ENCODE measurements around the gene VEGFB.

The VEGFB gene

DNA sequence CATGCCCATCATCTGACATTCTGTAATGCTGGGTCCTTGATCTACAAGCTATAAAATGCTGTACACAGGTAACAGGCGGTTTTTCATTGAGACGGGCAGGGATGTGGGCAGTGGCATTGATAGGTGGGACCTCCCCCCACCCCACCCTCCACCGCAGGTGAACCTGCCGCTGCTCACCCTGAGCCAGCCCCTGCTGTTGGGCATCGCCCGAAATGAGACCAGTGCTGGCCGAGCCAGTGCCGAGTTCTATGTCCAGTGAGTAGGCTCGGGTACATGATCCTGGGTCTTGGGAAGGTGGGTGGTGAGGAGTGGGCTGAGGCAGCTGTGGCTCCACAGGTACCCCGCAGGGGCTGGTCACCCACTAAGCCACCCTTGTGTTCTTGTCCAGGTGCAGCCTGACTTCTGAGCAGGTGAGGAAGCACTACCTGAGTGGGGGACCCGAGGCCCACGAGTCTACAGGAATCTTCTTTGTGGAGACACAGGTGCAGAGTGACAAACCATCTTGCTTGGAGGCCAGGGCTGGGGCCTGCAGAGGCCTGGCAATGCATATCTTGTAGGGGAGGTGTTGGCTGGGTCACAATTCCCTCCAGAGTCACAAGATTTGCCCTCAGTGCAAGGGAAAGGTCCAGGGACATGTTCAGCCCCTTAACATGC, 5.2 kb upstream of the VEGFB start:
- in situ Hi-C loops (cut with HindIII; ENCODE audit: low pct_unique_long_range_greater_than_20kb, low sequenced_read_pairs) = no loop called here
- no peak for TF ChIP-seq JUND (IDR thresholded peaks at IDR 0.05; ENCODE audit: low read depth)
- DNase-seq (ENCODE audit: low read depth in 1 of 2, low spot score in 1 of 2) = no peak

DNA sequence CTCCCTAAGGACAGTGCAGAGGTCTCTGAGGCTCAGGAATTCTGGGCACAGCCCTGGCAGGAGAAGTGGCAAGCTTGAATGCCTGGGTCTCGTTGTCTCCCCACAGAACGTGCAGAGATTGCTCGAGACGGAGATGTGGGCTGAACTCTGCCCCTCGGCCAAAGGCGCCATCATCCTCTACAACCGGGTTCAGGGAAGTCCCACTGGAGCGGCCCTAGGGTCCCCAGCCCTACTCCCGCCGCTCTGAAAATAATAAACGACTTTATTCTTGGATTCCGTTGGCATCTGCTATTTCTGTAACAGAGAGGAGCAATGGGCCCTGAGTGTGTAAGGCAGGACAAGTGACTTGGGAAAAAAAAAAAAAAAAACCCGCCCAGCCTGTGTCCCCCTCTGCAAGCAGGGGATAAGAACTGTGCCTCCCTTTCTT, 4.6 kb upstream of the VEGFB start:
- no peak for DNase-seq (ENCODE audit: low read depth in 1 of 2, low spot score in 1 of 2)
- TF ChIP-seq JUND (IDR thresholded peaks at IDR 0.05; ENCODE audit: low read depth) = no peak
- in situ Hi-C loops (cut with HindIII; ENCODE audit: low pct_unique_long_range_greater_than_20kb, low sequenced_read_pairs) = no loop called here

DNA sequence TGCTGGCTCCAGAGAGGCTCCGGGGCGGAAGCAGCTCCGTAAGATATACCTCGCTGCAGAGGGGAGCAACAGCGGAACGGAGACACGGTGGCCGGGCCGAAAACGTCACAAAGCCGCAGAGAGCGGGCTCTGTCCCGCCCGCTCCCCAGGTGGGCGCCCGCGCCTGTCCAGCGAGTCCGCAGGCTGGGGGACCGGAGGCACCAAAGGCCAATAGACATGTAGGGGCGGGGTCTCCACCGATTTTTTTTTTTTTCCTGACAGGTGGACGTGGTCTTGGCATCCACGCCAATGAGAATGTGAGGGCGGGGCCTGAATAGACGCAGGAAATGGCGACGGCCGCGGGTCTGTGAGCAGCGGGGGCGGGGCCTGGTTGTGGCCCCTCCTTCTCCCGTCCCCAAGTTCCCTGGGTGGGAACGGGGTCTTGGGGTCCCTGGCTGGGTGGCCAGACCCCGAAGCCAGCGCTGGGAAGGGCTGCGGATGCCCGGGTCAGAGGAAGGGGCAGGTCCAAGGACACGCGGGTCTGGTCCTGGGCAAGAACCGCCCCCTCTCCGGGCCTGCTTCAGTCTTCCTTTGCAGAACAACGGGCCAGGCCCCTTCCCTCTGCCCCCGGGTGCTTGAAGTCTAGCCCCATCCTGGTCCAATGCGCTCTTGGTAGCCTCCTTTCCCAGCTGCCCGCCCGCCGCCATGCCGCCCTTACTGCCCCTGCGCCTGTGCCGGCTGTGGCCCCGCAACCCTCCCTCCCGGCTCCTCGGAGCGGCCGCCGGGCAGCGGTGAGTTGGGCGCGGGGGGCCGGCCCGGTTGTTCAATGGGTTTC, 4.0 kb upstream of the VEGFB start, which contains the start of gene DNAJC4:
DNAJC4 (plus strand) TSS at position 378 of the 814 bp plus-strand sequence; CDS start at position 685, 307 bp downstream.
- DNase-seq (ENCODE audit: low read depth in 1 of 2, low spot score in 1 of 2) = peak; percentile 88 to 96
- in situ Hi-C loops (cut with HindIII; ENCODE audit: low pct_unique_long_range_greater_than_20kb, low sequenced_read_pairs) = no loop called here
- no peak for TF ChIP-seq JUND (IDR thresholded peaks at IDR 0.05; ENCODE audit: low read depth)

DNA sequence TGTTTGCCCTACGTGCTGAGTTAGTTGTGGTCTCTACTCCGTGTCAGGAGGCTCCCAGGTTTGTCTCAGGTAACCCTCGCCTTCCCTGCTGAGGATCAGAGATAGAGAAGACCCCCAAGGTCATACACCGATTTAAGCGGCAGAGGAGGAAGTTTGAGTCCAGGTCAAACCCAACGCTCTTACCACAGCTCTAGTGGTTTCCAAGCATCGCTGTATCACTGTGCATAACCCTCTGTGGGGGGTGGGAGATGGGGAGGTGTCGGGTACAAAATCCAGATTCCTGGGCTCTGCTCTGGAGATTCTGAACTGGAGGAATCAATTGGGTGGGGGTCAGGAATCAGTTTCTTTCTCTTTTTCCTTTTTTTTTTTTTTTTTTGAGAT, 3.4 kb upstream of the VEGFB start:
- no peak for DNase-seq (ENCODE audit: low read depth in 1 of 2, low spot score in 1 of 2)
- no peak for TF ChIP-seq JUND (IDR thresholded peaks at IDR 0.05; ENCODE audit: low read depth)
- in situ Hi-C loops (cut with HindIII; ENCODE audit: low pct_unique_long_range_greater_than_20kb, low sequenced_read_pairs) = no loop called here

DNA sequence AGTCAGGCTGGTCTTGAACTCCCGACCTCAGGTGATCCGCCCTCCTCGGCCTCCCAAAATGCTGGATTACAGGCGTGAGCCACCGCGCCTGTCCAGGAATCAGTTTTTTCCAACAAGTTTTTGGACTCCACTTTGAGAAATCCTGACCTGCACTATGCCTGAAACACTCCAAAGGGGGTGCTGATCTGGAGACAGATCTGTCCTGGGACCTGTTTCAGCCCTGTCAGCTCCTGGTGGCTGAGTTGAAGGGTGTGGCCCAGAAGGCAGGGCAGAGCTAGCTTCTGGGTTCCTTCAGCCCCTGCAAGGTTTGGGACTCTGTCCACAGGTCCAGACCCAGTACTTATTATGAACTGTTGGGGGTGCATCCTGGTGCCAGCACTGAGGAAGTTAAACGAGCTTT, 2.8 kb upstream of the VEGFB start:
- no peak for DNase-seq (ENCODE audit: low read depth in 1 of 2, low spot score in 1 of 2)
- TF ChIP-seq JUND (IDR thresholded peaks at IDR 0.05; ENCODE audit: low read depth) = no peak
- in situ Hi-C loops (cut with HindIII; ENCODE audit: low pct_unique_long_range_greater_than_20kb, low sequenced_read_pairs) = no loop called here

DNA sequence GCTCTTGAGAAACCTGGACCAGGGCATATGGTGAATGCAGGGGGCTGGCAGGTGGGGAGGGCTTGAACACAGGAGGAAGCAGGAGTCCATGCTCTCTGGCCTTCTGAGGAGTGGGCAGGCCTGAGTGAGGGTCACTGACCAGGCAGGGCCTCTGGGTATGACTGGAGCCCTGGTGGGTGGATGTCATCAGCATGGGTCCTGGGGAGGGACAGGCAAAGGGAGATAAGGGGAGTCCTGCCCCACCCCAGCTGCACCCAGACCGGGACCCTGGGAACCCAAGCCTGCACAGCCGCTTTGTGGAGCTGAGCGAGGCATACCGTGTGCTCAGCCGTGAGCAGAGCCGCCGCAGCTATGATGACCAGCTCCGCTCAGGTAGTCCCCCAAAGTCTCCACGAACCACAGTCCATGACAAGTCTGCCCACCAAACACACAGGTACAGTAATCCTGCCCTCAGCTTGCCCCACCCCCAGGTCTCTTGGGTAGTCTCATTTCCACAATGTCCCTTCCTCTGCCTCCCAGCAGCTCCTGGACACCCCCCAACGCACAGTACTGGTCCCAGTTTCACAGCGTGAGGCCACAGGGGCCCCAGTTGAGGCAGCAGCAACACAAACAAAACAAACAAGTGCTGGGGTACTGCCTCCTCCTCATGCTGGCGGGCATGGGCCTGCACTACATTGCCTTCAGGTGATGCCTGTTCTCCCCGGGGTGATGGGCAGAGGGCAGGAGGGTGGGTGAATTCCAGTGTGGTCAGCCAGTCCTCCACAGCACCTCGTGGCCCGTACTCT, 2.0 kb upstream of the VEGFB start:
- TF ChIP-seq JUND (IDR thresholded peaks at IDR 0.05; ENCODE audit: low read depth) = no peak
- DNase-seq (ENCODE audit: low read depth in 1 of 2, low spot score in 1 of 2) = no peak
- in situ Hi-C loops (cut with HindIII; ENCODE audit: low pct_unique_long_range_greater_than_20kb, low sequenced_read_pairs) = no loop called here

DNA sequence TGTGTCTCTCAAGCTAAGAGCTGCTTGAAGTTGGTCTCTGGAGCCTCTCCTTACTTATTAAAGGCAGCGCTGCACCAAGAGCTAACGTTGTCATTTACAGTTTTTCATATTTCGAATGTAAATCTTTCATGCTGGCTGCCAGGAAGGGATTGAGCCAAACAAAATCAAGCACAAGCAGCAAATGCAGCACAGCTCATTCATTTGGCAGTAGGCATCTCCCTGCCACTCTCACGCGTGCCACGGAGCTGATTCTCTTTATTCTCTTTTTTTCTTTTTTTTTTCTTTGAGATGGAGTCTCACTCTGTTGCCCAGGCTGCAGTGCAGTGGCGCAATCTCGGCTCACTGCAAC, 1.4 kb upstream of the VEGFB start:
- no peak for TF ChIP-seq JUND (IDR thresholded peaks at IDR 0.05; ENCODE audit: low read depth)
- in situ Hi-C loops (cut with HindIII; ENCODE audit: low pct_unique_long_range_greater_than_20kb, low sequenced_read_pairs) = no loop called here
- DNase-seq (ENCODE audit: low read depth in 1 of 2, low spot score in 1 of 2) = no peak

DNA sequence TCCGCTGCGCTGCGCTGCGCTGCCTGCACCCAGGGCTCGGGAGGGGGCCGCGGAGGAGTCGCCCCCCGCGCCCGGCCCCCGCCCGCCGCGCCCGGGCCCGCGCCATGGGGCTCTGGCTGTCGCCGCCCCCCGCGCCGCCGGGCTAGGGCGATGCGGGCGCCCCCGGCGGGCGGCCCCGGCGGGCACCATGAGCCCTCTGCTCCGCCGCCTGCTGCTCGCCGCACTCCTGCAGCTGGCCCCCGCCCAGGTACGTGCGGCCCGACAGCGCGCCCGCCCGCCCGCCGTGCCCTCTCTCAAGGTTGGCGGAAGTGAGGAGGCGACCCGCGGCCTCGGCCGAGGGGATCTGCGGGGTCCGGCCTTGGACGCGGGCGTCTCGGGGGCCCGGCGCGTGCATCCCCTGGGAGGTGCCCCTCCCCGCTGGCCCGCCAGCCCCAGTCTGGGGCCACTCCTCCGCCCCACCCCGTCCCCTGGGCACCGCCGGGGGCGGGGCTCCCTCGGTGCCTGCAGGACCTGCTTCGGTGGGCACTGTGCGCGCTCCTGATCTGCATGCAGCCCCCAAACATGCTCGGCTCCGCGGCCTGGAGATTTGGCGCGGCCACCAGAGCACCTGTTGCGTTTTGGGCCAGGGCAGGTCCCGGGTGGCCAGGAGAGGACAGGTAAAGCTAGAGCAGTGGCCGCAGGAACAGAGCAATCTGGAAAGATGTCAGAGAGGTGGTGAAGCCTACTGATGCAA, 429 bp downstream of the VEGFB start:
- in situ Hi-C loops (cut with HindIII; ENCODE audit: low pct_unique_long_range_greater_than_20kb, low sequenced_read_pairs) = no loop called here
- no peak for TF ChIP-seq JUND (IDR thresholded peaks at IDR 0.05; ENCODE audit: low read depth)
- DNase-seq (ENCODE audit: low read depth in 1 of 2, low spot score in 1 of 2) = peak in 1 of 2 experiments; percentile 52

DNA sequence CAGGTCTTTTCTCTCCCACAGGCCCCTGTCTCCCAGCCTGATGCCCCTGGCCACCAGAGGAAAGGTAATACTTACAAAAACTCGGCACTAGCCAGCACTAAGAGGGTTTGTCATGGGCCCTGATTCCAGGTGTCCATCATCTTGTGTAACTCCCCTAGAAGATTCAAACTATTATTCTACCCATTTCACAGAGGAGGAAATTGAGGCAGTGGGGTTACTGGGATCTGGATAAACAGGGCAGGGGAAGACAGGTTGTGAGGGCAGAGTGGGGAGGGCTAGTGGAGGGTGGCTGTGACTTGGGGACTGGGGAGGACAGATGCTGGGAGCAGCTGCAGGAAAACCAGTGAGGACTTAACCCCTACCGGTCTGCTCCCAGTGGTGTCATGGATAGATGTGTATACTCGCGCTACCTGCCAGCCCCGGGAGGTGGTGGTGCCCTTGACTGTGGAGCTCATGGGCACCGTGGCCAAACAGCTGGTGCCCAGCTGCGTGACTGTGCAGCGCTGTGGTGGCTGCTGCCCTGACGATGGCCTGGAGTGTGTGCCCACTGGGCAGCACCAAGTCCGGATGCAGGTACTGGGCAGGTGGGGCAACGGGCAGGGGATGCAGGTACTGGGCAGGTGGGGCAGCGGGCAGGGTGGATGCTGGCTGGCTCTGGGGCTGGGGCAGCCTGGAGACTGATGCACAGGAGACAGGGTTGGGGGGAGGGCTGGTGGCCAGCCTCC, 1.2 kb downstream of the VEGFB start:
- in situ Hi-C loops (cut with HindIII; ENCODE audit: low pct_unique_long_range_greater_than_20kb, low sequenced_read_pairs) = no loop called here
- no peak for TF ChIP-seq JUND (IDR thresholded peaks at IDR 0.05; ENCODE audit: low read depth)
- no peak for DNase-seq (ENCODE audit: low read depth in 1 of 2, low spot score in 1 of 2)

DNA sequence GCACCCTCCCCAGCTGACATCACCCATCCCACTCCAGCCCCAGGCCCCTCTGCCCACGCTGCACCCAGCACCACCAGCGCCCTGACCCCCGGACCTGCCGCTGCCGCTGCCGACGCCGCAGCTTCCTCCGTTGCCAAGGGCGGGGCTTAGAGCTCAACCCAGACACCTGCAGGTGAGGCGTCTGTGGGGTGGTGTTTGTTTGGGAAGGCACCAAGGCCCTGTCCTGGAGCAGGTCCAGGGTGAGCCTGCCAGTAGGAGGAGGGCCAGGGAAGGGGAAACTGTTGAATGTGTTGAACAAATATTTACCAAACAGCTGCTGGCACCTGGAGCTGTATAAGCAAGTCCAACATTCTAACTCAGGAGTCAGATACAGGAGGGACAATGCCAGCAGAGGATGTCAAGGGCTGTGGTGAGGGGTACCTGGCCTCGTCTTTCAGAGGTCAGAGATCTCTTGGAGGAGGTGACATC, 3.1 kb downstream of the VEGFB start:
- in situ Hi-C loops (cut with HindIII; ENCODE audit: low pct_unique_long_range_greater_than_20kb, low sequenced_read_pairs) = no loop called here
- TF ChIP-seq JUND (IDR thresholded peaks at IDR 0.05; ENCODE audit: low read depth) = no peak
- DNase-seq (ENCODE audit: low read depth in 1 of 2, low spot score in 1 of 2) = peak; percentile 81 to 99

DNA sequence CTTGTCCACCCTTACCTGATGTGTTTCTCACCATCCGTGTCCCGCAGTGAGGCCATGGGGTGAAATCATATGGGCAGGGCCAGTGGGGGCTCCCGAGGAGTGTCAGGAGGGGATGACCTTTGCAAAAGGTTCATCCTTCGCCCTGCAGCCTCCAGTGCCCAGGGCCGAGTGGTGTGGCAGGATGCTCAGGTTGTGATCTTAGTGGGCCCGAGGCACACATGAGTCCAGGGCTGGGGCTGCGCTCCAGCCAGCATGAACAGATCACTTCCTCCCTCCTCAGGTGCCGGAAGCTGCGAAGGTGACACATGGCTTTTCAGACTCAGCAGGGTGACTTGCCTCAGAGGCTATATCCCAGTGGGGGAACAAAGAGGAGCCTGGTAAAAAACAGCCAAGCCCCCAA, 3.7 kb downstream of the VEGFB start:
- TF ChIP-seq JUND (IDR thresholded peaks at IDR 0.05; ENCODE audit: low read depth) = no peak
- in situ Hi-C loops (cut with HindIII; ENCODE audit: low pct_unique_long_range_greater_than_20kb, low sequenced_read_pairs) = no loop called here
- no peak for DNase-seq (ENCODE audit: low read depth in 1 of 2, low spot score in 1 of 2)

DNA sequence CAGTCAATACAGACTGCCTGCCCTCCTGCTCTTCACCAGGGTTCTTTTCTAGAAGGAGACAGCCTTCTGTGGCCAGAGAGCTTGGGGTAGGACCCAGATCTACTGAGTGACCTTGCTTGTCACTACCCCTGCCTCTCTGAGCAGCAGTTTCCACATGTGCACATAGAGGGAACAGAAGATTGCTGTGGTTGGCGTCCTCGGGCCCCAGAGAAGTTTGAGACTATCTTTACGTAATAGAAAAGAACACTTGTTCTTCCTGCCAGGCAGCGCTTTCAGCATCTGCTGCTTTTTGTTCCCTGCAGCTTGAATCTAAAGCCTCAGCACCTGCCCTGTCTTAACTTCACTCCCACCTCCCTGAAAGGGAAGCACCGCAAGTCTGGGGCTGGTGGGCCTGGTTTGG, 4.6 kb downstream of the VEGFB start:
- no peak for DNase-seq (ENCODE audit: low read depth in 1 of 2, low spot score in 1 of 2)
- no peak for TF ChIP-seq JUND (IDR thresholded peaks at IDR 0.05; ENCODE audit: low read depth)
- in situ Hi-C loops (cut with HindIII; ENCODE audit: low pct_unique_long_range_greater_than_20kb, low sequenced_read_pairs) = no loop called here

All from T47D (cell line).